GM12878 (cell line): ENCODE results near the gene DAPK2.

Experiments
- BHLHE40 ChIP-seq, 2 experiments: fragments of 450-650 bp in 1 of 2; IDR thresholded peaks; 2 replicates each; pipeline ENCODE4 v1.6.1; 2011 to 2017; ENCODE audit warnings: low read depth in 2 of 2, borderline replicate concordance in 1 of 2, improper control_type of control experiment in 1 of 2, low read length in 1 of 2, mild to moderate bottlenecking in 1 of 2
- CBX5 ChIP-seq: sonication (generic); IDR thresholded peaks from 2 replicates; pipeline ENCODE4 v1.6.1; 2016; ENCODE audit warnings: low read depth, moderate library complexity, mild to moderate bottlenecking, inconsistent platforms
- CEBPB ChIP-seq, 2 experiments: fragments of 150-350 bp in 1 of 2; IDR thresholded peaks; 2 replicates each; pipeline ENCODE4 v1.6.1; 2012 to 2014; ENCODE audit warnings: low read depth in 2 of 2, low read length in 2 of 2, borderline replicate concordance in 1 of 2, inconsistent platforms in 1 of 2
- PML ChIP-seq: IDR thresholded peaks from 2 replicates; pipeline ENCODE4 v1.6.1; 2012; ENCODE audit warnings: low read length, inconsistent platforms
- POLR2A ChIP-seq: IDR thresholded peaks from 2 replicates; pipeline ENCODE4 v1.6.1; 2011; ENCODE audit warnings: low read depth, mild to moderate bottlenecking, low read length
- POU2F2 ChIP-seq: IDR thresholded peaks from 3 replicates; pipeline ENCODE4 v1.6.1; 2011; ENCODE audit warnings: low read depth, mild to moderate bottlenecking, low read length, borderline replicate concordance
- YY1 ChIP-seq: IDR thresholded peaks from 2 replicates; pipeline ENCODE4 v1.6.1; 2011; ENCODE audit warnings: low read depth, mild to moderate bottlenecking, low read length
- TF ChIP-seq, protein P1 (sequence below), 3 experiments: IDR thresholded peaks in 2 of 3; conservative IDR thresholded peaks in 1 of 3; 2 replicates each; pipeline ENCODE4 v1.5.1; 2011; ENCODE audit warnings: low read depth in 3 of 3, low read length in 3 of 3, mild to moderate bottlenecking in 3 of 3, control low read depth in 2 of 3, moderate library complexity in 2 of 3, inconsistent platforms in 1 of 3, mixed read lengths in 1 of 3; ENCODE audit not compliant: control insufficient read depth in 2 of 3, insufficient read depth in 1 of 3; ENCODE audit errors: extremely low read depth in 1 of 3
- TF ChIP-seq, protein P2 (sequence below): IDR thresholded peaks from 2 replicates; pipeline ENCODE4 v1.6.1; 2012; ENCODE audit warnings: mild to moderate bottlenecking, low read depth, low read length

DNA sequence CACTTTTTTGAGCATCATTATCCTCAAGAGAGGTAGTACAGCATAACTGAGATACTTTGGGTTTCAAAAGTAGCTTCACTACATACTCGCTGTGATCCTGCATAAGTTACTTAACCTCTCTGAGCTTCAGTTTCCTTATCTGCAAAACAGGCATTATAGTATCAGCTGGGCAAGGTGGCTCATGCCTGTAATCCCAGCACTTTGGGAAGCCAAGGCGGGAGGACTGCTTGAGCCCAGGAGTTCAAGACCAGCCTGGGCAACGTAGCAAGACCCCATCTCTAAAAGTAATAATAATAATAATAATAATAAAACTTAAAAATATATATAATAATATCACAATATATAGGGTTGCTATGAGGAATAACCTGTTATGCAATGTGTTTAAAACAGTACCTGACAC, 36.5 kb upstream of the DAPK2 start:
- TF ChIP-seq BHLHE40 (IDR thresholded peaks at IDR 0.05; ENCODE audit: borderline replicate concordance in 1 of 2, low read depth in 2 of 2, low read length in 1 of 2) (no peak), POU2F2 (no peak), CEBPB (IDR thresholded peaks at IDR 0.05; ENCODE audit: borderline replicate concordance in 1 of 2, low read depth in 2 of 2, low read length in 2 of 2) (no peak), CBX5 (no peak), POLR2A (no peak), YY1 (no peak), PML (no peak)
- TF ChIP-seq, protein P1, sequence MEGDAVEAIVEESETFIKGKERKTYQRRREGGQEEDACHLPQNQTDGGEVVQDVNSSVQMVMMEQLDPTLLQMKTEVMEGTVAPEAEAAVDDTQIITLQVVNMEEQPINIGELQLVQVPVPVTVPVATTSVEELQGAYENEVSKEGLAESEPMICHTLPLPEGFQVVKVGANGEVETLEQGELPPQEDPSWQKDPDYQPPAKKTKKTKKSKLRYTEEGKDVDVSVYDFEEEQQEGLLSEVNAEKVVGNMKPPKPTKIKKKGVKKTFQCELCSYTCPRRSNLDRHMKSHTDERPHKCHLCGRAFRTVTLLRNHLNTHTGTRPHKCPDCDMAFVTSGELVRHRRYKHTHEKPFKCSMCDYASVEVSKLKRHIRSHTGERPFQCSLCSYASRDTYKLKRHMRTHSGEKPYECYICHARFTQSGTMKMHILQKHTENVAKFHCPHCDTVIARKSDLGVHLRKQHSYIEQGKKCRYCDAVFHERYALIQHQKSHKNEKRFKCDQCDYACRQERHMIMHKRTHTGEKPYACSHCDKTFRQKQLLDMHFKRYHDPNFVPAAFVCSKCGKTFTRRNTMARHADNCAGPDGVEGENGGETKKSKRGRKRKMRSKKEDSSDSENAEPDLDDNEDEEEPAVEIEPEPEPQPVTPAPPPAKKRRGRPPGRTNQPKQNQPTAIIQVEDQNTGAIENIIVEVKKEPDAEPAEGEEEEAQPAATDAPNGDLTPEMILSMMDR (IDR thresholded peaks at IDR 0.05 in 2 of 3, conservative IDR thresholded peaks at IDR 0.05 in 1 of 3; ENCODE audit: control insufficient read depth in 2 of 3, extremely low read depth in 1 of 3, insufficient read depth in 1 of 3, low read depth in 3 of 3, low read length in 3 of 3) = no peak
- TF ChIP-seq, protein P2, sequence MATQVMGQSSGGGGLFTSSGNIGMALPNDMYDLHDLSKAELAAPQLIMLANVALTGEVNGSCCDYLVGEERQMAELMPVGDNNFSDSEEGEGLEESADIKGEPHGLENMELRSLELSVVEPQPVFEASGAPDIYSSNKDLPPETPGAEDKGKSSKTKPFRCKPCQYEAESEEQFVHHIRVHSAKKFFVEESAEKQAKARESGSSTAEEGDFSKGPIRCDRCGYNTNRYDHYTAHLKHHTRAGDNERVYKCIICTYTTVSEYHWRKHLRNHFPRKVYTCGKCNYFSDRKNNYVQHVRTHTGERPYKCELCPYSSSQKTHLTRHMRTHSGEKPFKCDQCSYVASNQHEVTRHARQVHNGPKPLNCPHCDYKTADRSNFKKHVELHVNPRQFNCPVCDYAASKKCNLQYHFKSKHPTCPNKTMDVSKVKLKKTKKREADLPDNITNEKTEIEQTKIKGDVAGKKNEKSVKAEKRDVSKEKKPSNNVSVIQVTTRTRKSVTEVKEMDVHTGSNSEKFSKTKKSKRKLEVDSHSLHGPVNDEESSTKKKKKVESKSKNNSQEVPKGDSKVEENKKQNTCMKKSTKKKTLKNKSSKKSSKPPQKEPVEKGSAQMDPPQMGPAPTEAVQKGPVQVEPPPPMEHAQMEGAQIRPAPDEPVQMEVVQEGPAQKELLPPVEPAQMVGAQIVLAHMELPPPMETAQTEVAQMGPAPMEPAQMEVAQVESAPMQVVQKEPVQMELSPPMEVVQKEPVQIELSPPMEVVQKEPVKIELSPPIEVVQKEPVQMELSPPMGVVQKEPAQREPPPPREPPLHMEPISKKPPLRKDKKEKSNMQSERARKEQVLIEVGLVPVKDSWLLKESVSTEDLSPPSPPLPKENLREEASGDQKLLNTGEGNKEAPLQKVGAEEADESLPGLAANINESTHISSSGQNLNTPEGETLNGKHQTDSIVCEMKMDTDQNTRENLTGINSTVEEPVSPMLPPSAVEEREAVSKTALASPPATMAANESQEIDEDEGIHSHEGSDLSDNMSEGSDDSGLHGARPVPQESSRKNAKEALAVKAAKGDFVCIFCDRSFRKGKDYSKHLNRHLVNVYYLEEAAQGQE = no peak
